HG03045 (cell line): ENCODE measurements around the gene MTMR11.
"Not testable (repeated sequence)": the region's sequence is repeated elsewhere in the genome, so short reads cannot be mapped to it uniquely, and the experiment has no call there.

Source experiments
- ATAC-seq: cut with Tn5 transposase; IDR thresholded peaks from one replicate; pipeline ENCODE4 v1.9.1; 2021; ENCODE audit warnings: mild to moderate bottlenecking, moderate library complexity; ENCODE audit not compliant: unreplicated experiment

MTMR11 gene

GRCh38 chr1:149936170-149936991, at the start of gene MTMR11:
Gene MTMR11 (minus strand): TSS chr1:149936879. CDS start chr1:149936647, 232 bp downstream.
- ATAC-seq = no peak

DNA sequence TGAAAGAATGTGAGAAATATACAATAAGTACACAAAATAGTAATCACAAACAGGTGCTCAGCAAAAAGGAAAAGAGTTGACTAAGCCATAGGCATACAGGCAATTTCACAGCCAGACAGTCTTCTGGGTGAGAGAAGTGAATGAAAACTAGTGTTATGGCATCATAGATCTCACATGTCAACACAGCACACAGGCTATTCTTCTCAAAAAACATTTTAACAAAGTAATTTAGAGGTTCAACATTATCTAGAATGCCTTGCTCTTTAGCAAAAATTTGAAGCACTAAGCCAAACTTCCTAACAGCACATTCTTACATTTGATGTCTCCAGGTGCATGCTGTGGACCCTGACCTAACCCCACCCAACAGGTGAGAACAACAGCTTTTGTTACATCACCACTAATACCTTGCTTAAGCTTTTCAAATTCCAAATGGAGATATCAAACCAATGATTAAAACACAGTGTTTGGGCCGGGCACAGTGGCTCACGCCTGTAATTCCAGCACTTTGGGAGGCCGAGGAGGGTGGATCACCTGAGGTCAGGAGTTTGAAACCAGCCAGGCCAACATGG, 43.4 kb upstream of the MTMR11 start:
- ATAC-seq = no peak

DNA sequence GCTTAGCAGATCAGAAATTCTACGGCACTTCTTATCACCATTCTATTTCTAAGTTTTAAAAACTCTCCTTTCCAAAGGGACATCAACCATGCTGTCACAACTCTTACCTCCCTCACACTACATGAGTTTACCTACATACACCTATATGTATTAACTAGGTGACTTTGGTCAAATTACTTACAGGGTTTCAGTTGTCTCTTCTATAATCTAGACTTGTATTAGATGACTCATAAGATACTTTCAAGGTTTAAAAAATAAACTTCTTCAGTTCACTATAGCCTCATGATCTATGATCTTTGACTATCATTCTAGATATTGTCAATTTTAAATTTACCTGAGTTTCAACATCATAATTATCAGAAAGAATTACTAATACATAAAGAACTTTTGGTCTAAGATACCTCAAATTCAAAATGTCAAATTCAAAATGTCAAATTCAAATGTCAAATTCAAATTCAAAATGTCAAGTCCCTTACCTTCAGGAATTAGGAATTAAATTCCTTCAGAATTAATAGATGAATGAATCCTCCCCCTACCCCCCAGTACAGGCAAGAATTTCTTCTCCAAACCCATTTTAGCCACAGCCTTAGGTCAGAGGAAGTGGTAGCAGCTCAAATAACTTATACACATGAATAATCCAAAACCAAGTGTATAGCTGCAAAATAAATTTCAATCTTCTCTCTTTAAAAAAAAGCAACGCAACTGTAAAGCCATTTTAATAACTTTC, 42.7 kb upstream of the MTMR11 start:
- ATAC-seq = no peak

- no peak for ATAC-seq
Measured at GRCh38 chr1:149978547-149979023, 41.9 kb upstream of the MTMR11 start.

GRCh38 chr1:149977345-149977744, 40.7 kb upstream of the MTMR11 start:
- ATAC-seq = no peak

DNA sequence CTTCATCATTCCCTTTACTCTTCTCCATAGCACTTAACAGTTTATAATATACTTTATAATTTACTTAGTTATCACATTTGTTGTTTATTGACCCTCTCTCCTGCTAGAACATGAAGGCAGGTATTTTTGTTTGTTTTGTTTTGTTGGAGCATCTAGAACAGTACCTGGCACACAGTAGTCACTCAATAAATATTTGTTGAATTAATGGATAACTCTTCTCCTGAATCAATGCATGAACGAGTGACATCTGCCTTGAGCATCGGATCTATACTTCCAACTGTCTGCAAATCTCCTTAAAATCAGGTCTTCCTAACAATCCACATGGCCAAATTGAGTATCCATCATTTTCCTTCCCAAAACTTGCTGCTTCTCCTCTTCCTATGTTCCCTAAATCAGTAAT, 35.9 kb upstream of the MTMR11 start:
- ATAC-seq = no peak

DNA sequence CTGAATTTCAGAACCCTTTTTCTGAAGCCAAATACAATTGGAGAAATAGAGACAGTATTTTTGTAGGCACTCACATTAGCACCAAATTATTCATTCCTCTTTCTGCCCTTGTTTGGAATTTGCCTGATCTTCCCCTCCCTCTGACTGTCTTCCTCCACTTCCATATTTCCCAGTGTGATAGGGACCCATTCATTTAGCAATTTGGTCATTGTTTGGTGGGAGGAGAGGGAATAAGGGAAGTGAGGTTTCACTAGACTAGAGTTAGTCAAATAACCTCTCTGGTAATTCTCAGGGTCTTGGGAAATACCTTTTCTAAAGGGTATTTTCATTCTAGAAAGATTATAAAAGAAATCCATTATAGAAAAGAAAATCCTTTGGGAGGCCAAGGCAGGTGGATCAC, 31.0 kb upstream of the MTMR11 start:
- no peak for ATAC-seq

- no peak for ATAC-seq
Measured at GRCh38 chr1:149967041-149967440, 30.4 kb upstream of the MTMR11 start.

DNA sequence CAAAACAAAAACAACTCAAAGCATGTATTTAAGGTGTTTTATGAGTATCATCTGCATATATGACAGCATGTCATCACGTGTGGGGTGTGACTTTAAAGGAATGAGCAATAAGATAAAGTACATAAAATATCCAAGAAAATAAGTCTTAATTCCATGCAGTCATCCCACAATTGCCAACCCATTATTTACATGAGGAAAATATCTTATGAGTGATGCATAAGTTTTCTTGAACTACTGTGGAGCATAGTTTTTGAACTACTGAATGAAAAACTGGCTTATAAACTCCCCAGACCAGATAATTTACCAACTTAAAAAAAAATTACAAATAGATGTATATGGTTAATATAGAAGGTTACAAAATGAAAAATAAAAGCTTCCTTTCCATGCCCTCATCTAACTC, 29.7 kb upstream of the MTMR11 start:
- ATAC-seq = no peak

GRCh38 chr1:149965440-149965839, 28.8 kb upstream of the MTMR11 start:
- ATAC-seq = no peak

DNA sequence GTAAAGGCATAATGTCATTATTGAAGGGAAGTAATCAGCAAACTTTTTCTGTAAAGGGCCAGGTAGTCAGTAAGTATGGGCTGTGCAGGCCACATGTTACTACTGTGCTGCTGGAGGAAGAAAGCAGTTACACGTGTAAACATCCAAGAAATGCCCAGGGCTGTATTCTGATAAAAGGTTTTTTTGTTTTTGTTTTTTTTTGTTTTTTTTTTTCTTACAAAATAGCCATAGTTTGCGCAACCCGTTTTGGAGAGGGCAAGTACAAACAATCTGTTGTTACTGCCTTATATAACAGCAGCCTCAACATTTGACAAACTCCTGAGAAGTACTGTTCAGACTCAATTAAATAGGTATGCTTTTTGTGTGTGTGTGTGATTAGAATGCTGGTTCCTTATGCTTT, 26.7 kb upstream of the MTMR11 start:
- no peak for ATAC-seq

DNA sequence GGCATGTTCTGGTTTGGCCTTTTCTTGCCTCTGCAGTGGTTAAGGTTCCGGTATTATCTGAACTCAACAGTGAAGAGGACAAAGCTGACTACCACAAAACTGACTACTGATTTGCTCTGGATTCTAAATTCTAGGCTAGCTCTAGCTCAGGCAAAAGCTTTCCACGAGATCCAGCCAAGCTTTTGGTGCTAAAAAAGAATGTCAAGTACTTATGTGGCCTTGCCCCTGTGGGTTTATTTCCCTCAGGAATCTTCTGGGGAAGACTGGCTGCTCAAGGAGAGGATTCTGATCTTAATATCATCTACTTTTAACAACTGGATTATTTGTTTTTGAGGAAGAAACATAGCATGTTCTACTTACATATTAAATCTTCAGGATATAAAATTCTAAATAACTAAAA, 26.1 kb upstream of the MTMR11 start:
- ATAC-seq = no peak

GRCh38 chr1:149962039-149962647, 25.5 kb upstream of the MTMR11 start:
- ATAC-seq = no peak

DNA sequence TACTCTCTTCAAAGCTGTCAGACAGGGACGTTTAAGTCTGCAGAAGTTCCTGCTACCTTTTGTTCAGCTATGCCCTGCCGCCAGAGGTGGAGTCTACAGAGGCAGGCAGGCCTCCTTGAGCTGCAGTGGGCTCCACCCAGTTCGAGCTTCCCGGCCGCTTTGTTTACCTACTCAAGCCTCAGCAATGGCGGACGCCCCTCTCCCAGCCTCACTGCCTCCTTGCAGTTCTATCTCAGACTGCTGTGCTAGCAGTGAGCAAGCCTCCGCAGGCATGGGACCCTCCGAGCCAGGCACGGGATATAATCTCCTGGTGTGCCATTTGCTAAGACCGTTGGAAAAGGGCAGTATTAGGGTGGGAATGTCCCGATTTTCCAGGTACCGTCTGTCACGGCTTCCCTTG, 20.9 kb upstream of the MTMR11 start:
- ATAC-seq = not testable (repeated sequence)

- ATAC-seq = no peak
Measured at GRCh38 chr1:149949911-149950310, 13.2 kb upstream of the MTMR11 start.

- ATAC-seq = no peak
Measured at GRCh38 chr1:149945206-149945605, 8.5 kb upstream of the MTMR11 start.

GRCh38 chr1:149942885-149943284, 6.2 kb upstream of the MTMR11 start:
- no peak for ATAC-seq

DNA sequence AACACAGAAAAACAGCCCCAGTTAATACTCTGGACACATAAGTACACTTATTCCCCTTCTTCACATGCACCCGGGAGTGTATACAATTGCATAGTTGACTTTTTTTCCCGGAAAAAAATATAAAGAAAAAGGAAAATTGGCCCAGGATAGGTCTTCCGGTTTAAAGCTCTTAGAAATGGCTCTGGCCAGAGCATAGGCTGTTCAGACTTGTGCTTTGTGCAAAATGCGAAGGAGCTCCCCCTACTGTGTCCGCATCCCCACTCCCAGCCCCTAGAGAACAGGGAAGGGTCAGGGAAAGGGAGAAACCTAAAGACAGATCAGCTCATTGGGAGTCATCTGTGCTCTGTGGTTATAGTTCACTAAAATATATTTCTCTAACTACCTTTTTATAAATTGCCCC, 5.5 kb upstream of the MTMR11 start:
- ATAC-seq = no peak

DNA sequence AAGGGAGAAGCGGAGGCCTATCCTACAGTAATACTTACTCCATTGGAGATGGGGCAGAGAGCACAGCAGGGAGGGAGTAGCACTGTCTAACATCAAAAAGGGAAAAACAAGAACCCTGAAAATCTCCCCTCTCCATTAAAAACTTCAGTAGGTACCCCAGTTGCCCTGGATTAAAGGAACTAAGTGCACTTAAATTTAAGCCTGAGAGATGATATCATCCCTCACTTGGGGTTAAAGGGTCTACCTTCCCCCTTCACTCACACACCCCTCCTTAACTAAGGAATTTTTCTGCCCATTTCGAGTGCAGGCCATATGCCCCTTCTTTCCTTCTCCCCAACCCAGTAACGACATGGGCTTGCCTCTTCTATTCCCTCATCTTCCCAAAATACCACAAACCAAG, 3.7 kb upstream of the MTMR11 start:
- ATAC-seq = no peak

DNA sequence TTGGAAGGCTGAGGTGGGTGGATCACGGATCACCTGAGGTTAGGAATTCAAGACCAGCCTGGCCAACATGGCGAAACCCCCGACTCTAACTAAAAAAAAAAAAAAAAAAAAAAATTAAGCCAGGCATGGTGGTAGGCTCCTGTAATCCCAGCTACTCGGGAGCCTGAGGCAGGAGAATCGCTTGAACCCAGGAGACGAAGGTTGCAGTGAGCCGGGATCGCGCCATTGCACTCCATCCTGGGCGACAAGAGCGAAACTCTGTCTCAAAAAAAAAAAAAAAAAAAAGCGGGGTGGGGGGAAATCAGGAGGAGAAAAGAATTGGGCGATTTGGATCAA, 2.0 kb upstream of the MTMR11 start:
- ATAC-seq = not testable (repeated sequence)

- ATAC-seq = no peak
Measured at GRCh38 chr1:149937759-149938158, 1.1 kb upstream of the MTMR11 start.
